HUDEP-2 (cell line): Measurements from ENCODE around the gene WDTC1.
"Not testable (repeated sequence)": the region's sequence is repeated elsewhere in the genome, so short reads cannot be mapped to it uniquely, and the experiment has no call there.

Experiments
- DNase-seq, 76 experiments: peaks; one replicate each; lab custom pipeline; 2025; ENCODE audit not compliant: unreplicated experiment in 76 of 76; lab: John Stamatoyannopoulos, UW

Gene WDTC1

DNA sequence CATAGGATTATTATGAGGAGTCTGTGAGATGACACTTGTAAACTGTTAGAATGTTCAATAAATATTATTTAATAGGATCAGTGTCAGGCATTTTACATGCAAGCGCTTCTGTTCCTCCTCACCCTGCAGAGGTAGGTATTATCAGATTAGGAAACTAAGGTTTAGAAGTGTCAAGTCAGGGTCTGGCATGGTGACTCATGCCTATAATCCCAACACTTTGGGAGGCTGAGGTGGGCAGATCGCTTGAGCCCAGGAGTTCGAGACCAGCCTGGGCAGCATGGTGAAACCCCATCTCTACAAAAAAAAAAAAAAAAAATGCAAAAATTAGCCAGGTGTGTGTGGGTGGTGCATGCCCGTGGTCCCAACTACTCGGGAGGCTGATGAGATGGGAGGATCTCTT, 9.2 kb downstream of the WDTC1 start:
- DNase-seq: not testable (repeated sequence)

DNA sequence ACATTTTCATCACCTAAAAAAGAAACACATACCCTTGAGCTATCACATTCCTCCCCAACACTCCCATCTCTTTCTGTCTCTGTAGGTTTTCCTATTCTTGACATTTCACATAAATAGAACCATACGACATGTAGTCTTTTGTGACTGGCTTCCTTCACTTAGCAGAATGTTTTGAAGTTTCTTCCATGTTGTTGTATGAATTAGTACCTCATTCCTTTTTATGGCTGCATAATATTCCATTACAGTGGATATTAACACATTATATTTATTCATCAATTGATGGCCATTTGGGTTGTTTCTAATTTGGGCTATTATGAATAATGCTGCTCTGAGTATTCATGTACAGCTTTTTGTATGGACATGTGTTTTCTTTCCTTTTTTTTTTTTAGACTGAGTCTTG, 11.8 kb downstream of the WDTC1 start:
- no peak for DNase-seq

DNA sequence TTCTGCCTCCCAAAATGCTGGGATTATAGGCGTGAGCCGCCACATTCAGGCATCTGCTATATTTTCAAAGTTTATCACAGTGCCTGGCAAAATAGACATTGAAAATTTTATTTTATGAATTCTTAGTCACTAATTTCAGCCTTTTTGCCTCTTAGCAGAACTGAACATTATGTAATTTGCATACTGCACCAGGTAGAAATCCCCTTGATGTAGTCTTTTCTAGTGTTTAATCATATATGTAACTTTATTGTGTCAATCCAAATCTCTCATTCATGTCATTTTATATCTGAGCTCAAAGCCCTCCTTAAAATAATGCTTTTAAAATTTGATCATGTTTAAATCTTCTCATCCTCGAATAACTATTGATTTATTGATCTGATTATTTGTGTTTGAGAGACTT, 19.2 kb downstream of the WDTC1 start:
- DNase-seq: no peak

- DNase-seq: no peak
Observed at GRCh38 chr1:27255136-27255535, 20.7 kb downstream of the WDTC1 start.

DNA sequence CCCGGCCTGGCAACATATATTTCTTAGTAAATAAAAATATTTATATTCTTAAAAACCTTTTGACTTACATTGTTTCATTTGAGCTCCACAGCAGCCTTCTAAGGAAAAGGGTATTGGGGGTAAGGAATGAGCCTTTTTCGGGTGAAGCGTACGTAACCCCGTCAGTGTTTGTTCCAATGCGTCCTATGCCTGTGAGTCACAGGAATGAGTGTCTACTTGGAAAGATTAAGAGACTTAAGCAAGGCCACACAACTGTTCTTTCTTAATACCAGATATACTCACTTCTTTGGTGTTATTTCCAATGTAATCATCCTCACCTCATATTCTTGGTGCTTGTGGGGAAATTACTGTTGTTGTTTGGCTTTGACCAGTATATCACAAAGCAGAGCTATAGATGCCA, 22.7 kb downstream of the WDTC1 start:
- DNase-seq: no peak

- no peak for DNase-seq
Observed at GRCh38 chr1:27258598-27258997, 24.2 kb downstream of the WDTC1 start.

- peak in 29 of 76 experiments; percentile 1 to 44 (median 5) for DNase-seq
Observed at GRCh38 chr1:27267153-27267552, 32.7 kb downstream of the WDTC1 start.

DNA sequence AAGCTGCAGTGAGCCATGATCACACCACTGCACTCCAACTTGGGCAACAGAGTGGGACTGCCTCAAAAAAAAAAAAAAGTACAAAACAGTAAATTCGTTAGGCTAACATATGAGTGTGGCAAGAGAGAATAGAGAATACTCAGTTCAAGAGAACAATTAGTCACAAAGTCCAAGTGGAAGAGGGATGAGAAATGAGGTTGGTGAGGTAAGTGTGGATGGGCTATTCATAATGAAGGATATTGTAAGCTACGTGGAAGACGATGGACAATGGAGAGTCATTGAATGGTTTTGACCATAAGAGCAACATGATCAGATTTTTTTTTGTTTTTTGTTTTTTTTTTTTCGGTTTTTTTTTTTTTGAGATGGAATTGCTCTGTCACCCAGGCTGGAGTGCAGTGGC, 34.8 kb downstream of the WDTC1 start:
- DNase-seq: no peak

- DNase-seq: no peak
Observed at GRCh38 chr1:27274204-27274603, 39.8 kb downstream of the WDTC1 start.

DNA sequence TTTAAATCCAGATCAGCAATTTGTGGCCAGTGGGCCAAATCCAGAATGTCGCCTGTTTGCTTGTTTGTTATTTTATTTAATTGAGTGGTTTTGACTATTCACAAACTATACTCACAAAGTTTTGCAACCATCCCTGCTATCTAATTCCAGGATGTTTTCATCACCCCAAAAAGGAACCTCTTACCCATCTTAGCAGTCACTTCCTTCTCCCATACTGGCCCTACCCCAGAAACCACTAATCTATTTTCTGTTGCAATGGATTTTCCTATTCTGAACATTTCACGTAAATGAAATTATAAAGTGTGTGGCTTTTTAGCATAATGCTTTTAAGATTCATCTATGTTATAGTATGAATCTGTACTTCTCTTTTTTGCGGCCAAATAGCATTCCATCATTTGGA, 41.3 kb downstream of the WDTC1 start:
- no peak for DNase-seq

DNA sequence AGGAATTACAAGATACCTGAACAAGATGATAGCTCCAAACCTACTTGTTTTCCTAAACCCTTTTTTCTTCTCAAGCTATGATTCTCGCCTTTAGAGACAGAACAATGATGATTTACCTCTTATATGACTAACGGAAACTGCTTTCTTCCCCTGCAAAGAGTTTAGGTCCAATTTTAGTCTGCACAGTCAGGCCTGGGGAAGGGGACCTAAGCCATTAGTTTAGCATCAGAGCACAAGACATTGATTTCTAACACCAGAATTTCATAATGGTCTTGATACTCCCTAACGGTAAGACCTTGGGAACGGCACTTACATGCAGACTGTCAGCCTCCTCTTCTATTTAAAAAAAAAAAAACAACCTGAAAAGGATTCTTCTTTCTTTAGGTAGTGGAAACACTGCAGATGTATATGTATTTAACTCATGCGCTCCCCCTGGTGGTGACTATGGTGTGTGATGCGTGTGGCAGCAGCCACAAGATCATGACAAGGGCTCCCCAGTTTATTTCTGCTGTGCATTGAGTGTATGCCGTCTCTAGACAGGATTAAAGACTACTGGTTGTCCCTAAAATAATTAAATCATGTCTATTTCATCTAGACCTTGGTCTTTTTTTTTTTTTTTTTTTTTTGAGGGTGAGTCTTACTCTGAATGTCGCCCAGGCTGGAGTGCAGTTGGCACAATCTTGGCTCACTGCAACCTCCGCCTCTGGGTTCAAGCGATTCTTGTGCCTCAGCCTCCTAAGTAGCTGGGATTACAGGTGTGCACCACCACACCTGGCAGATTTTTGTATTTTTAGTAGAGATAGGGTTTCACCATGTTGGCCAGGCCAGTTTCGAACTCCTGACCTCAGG, 50.2 kb downstream of the WDTC1 start:
- DNase-seq: peak in 70 of 76 experiments; percentile 8 to 82 (median 62)

DNA sequence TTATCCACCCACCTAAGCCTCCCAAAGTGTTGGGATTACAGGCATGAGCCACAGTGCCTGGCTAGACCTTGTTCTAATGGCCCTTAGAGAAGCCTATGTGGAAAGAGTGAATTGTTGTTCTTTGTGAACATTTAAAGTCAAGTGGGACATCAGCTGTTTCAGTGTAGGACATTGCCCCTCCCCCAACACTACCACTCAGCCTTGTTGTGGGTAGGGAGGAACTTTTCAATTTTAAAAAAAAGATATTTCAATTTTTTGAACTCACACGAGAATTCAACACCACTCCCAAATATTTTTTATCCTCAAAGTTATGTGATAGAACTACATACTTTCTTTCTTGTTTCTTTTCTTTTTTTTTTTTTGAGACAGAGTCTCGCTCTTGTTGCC, 50.8 kb downstream of the WDTC1 start:
- no peak for DNase-seq

DNA sequence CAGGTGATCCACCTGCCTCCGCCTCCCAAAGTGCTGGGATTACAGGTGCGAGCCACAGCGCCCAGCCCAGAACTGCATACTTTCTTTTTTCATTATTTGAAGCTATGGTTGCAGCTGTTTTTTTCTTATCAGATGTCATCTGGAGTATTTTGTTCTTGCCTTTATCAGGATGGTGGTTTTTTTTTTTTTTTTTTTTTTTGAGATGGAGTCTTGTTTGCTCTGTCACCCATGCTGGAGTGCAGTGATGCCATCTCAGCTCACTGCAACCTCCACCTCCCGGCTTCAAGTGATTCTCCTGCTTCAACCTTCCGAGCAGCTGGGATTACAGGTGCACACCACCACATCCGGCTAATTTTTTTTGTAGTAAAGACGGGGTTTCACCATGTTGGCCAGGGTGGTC, 51.4 kb downstream of the WDTC1 start:
- not testable (repeated sequence) for DNase-seq

DNA sequence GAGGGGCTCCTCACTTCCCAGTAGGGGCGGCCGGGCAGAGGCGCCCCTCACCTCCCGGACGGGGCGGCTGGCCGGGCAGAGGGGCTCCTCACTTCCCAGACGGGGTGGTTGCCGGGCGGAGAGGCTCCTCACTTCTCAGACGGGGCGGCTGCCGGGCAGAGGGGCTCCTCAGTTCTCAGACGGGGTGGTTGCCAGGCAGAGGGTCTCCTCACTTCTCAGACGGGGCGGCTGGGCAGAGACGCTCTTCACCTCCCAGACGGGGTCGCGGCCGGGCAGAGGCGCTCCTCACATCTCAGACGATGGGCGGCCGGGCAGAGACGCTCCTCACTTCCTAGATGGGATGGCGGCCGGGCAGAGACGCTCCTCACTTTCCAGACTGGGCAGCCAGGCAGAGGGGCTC, 54.7 kb downstream of the WDTC1 start:
- not testable (repeated sequence) for DNase-seq

DNA sequence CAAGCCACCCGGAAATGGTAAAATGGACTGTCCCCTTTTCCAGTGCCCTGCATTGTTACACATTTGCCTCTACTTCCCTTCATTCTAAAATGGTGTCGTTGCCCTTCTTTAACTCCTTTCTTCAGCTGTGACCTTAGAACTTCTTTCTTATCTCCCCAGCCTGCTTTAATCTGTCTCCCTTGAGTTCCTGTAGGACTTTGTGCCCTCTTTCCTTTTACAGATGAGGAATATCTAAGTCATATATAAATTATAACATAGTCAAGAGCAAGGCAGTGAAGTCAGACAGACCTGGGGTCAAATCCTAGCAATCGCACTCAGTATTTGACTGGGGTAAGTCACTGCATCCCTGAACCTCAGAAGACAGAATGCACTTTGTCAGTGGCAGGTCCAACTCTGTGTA, 56.1 kb downstream of the WDTC1 start:
- no peak for DNase-seq

- DNase-seq: no peak
Observed at GRCh38 chr1:27292106-27292505, 57.7 kb downstream of the WDTC1 start.

- no peak for DNase-seq
Observed at GRCh38 chr1:27293915-27294314, 59.5 kb downstream of the WDTC1 start.

DNA sequence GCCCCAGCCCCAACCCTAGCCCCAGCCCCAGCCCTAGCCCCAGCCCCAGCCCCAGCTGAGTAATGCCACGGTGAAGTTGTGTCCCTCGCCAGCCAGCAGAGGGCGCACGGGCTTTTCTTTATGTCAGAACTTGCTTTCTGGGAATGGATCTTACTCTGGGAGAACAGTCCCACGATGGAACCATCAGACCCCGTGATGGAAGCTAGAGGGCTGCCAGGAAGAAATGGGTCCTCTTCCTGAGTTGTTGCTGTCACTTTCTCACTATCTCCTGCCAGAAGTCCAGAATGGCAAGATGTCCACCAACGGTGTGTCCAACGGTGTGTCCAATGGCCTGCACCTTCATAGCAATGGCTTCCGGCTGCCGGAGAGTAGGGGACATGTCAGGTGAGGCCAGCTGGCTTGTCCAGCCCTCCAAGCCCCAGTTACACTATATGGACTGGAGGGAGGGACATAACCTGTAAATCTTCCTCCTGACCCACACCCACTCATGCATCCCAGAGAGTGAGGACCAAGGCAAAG, 62.4 kb downstream of the WDTC1 start:
- peak in 45 of 76 experiments; percentile 2 to 61 (median 22) for DNase-seq

GRCh38 chr1:27297903-27298302, 63.5 kb downstream of the WDTC1 start:
- DNase-seq: no peak

- no peak for DNase-seq
Observed at GRCh38 chr1:27298632-27299384, 64.4 kb downstream of the WDTC1 start.

DNA sequence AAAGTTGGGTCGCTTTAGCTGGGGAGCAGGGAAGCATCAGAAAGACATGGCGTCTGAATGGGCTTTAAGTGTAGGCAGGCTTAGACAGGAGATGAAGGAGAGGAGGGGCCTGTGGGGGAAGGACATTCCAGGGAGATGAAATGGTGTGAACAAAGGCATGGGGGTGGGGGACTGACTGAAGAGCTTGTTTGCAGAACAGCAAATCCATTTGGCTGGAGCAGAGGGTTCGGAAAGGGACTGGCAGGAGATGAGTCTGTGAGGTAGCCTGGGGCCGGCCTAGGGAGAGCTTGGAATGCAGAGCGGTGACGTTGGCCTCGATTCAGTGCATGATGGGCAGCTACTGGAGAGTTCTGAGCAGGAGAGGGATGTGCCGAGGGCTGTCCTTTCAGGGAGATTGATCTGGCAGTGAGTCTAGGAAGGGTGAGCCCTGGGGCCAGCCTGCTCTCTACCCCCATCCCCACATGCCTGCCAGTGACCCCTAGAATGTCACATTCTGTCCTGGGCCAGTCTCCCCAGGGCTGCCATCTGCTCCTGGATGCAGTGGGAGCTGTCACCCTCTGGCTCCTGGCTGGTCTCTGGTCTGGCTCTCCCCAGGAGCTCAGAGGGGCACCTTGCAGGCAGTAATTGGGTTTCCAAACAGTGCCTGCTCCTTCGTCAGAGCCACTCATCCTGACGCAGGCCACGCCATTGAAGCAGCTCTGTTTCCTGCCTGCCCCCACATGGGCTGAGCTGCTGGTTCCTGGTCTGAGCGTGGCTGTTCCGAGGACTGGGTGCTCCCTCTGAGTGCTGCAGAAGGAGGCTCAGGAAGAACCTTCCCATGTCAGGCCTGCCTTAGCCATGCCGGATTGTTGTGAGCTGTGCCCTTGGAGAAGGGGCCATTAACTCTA, 65.2 kb downstream of the WDTC1 start:
- DNase-seq: no peak
